Measurements from ENCODE around the gene HERC3.
A peak's percentile ranks its signal among the peaks of the same experiment; 100 is the strongest.

Gene HERC3

DNA sequence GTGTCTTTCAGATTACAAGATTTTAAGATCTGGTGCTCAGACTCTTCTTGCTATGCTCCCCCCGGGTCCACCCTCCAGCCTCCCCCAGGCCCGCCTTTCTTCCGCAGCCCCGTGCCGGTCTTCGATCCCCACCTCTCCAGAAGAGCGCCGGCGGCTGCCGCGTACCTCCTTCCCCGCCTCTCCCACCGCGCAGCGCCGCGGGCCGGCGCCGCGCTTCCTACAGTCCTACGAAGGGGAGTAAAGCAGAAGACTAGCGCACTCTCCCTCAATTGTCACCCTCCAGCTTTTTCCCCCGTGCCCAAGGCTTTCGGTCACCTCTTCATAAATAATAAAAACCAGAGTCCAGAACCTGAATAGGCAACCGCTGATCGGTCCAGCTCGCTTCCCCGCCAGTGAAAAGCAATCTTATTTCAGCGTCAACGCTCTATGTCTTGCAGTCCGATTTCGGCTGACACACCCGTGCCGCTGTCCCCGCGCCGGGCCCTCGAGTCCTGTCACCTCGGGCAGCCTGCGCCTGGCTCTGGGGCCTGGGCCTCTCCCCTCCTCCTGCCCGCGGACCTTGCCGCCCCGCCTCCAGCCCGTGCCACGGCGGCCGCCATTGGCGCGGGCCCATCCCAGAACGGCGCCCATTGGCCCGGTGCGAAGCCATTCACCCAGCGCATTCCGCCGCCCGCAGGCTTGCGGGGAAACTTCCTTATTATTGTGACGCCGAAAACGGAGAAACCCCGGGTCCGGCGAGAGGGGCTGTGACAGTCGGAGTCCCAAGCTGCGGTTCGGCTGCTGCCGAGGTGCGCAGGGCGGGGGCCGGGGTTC is at the start of gene HERC3:
HERC3 (plus strand) TSS at position 694 of the 813 bp plus-strand sequence. CDS start 13,344 bp downstream, outside the sequence.
- peak; percentile 83 to 86 for DNase-seq

DNA sequence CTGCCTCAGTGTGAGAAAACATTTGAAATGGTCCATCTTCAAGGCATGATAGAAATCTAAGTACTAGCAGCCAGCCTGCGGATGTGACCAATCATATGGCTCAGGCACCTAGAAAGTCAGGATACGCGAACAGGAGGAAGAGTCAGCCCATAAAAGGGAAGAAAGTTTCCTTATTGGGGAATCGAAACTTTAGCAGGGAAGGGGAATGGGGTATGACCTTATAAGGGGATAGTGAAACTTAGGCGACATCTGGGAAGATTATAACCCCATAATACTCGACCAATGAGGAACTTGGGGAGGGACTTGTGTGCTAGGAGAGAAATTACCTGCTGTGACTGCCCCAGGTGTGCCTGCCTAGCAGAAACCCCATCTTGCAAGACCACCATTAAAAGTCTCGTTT is 42.5 kb upstream of the HERC3 start:
- DNase-seq: no peak

- DNase-seq: no peak
These were observed 24.7 kb upstream of the HERC3 start for GRCh38 chr4:88567591-88567990.

GRCh38 chr4:88570001-88570400 is 22.3 kb upstream of the HERC3 start:
- no peak for DNase-seq

GRCh38 chr4:88573276-88573980 is 18.9 kb upstream of the HERC3 start:
- no peak for DNase-seq

DNA sequence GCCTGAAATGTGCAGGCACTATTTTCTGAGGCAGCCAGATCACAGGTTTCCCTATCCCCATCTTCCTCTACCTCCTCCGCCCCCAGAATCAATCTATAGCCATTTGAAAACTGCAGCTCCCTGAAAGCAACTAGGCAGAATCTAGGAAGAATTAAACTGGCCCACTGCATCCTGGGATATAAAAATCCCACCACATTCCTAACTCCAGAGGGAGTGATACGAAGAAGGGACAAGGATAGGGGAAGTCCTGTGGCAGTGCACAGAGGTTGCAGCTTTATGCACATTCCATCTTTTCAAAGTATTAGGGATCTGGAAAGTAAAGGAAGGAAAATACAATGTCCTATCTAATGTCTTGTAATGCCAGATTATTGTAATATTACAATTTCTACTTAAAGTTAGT is 18.3 kb upstream of the HERC3 start:
- DNase-seq: no peak

DNA sequence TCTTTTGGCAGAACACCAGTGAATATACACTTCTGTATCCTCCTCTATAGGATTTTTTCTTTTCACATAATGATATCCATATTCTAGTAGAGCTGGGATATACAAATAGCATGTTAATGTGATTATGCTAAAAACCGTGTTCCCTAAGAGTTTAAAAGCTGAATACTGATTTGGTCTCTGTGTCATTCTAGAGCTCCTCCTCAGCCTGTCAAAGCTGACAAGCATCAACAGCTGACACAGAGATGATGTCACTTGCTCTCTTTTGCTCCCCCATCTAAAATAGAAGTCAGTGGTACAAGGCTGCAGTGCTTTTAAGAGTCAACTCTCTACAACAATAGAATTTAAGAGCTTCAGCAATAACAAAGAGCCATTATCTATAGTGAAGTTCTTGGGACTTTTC is 17.1 kb upstream of the HERC3 start:
- DNase-seq: no peak

DNA sequence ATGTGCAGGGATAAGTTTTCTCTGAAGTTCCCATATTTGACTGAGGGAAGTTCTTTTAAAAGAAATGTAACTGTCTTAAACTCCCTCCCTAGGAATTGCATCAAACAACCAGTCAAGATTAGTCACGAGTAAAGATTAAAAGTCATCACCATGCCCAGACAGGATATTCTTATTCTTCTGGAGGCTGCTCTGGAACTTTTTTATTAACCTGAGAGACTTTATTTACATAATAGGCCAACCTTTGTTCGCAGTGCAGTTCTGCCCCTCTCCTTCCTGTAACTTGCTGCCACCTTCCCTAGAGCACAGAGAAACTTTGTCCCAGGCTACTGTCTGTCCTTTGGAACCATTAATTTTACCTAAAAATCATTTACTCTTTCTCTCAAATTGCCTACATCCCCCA is 9.8 kb upstream of the HERC3 start:
- DNase-seq: no peak

DNA sequence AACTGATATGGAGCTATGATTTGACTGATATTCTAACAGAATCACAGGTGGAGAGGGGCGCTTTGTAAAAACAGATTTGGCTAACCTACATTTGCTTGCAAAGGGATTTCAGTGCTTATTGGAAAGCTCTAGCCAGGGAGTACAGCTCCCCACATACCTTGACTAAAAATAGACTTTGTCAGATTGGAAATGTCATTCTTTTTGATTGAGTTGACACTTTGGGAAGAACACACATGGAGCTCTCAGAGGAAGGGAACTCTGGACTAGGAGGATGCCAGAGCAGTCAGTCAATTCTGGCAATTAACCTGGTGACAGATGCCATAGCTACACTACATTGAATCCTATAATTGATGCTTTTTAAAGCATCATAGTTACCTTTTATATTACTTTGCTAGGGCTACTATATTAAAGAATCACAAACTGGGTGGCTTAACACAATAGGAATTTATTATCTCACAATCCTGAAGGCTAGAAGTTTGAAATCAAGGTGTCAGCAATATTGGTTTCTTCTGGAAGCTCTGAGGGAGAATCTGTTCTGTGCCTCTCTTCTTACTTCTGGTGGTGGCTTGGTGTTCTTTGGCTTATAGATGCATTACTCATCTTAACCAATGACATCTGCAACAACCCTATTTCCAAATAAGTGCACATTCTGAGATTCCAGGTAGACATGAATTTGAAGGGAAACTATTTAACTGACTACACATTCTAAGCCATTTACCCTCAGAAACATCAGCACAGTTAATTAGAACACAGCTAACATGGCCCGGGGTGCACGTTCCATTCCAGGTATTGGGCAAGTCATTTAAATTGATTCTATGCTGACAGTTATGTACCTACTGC is 8.4 kb upstream of the HERC3 start:
- DNase-seq: no peak

DNA sequence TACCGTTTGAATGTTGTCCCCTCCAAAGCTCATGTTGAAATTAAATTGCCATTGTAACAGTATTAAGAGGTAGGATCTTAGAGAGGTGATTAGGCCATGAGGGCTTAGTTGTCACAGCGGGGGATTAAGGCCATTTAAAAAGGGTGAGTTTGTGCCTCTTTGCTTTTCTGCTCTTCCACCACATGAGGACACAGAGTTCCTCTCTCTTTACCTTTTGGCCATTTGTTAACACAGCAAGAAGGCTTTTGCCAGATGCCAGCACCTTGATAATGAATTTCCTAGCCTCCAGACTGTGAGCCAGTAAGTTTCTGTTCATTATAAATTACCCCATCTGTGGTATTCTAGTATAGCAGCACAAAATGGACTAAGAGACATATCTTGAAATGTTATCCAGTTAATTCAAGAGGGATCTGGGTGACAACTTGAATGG is 7.8 kb upstream of the HERC3 start:
- DNase-seq: no peak

DNA sequence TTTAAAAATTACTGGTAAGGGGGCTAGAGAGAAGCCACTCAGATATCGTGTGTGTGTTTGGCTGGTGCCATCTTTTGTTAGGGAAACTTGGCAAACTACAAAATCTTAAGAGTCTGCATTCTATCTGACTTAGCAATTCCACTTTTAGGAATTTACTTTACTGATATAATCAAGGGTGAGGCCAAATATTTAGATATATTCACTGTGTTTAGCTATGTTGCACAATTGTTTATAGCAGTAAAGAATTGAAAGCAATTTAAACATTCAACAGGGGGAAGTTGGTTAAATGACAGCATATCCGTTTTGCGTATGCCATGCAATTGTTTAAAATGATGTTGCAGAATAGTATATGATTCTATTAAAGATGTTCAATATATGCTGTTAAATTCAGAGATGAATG is 6.4 kb upstream of the HERC3 start:
- DNase-seq: no peak

DNA sequence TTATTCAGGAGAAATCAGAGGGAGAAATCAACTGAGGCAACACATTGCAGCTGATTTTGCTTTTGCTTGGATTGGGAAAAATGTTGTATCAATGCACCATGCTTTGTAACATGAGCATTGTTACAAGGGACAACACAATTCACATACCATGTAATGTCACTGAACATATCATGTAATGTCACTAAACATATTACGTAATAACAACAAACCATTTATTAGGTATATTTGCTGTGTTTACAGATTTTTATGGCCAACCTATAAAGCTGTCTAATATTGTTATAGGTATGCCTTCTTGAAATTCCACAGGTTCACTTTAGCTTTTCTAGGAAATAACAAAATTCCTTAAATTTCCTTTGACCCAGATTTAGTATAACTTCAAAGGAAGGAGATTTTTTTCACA is 5.0 kb upstream of the HERC3 start:
- DNase-seq: no peak

DNA sequence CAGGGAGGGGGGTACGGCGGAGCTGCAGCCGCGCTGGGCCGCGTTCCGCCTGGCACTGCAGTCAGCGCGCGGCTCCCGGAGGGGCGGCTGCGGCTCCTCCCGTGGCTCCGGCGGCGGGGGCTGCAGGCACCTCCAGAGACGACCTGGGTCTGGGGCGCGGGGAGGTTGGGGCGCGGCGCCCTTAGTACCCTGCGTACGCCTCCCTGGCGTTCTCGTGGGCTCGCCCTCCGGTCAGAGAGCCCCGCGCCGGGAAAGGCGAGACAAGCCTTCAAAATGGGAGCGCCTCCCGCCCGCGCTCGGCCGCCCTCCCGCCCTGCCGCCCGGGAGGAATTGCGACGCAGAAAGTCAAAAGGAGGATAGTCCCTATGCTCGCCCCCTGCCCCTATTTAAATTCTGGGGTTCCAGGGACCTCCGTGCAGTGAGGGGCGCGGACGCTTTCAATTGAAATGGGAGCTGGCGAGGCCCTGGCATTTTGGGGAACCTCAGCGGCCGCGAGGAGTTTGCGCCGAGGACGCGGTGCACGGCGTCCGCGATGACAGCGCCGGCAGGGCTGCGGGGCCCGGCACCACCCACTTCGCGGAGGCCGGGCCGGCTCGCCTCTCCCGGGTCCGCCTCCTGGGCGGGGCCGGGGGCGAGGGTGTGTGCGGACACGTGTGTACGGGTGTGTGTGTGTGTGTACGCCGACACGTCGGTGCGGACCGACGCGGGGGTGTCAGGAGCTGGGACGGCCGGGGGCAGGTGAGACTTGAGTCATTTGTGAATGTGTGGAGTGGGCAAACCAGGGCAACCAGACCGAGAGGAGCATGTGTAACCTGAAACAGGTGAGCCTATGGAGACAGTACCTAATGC is 544 bp downstream of the HERC3 start:
- peak; percentile 84 to 93 for DNase-seq

GRCh38 chr4:88597970-88598660 is 5.8 kb downstream of the HERC3 start:
- no peak for DNase-seq

- DNase-seq: no peak
These were observed 7.0 kb downstream of the HERC3 start for GRCh38 chr4:88599298-88599697.

- no peak for DNase-seq
These were observed 7.4 kb downstream of the HERC3 start for GRCh38 chr4:88599714-88600113.

- no peak for DNase-seq
These were observed 8.0 kb downstream of the HERC3 start for GRCh38 chr4:88600176-88600838.

DNA sequence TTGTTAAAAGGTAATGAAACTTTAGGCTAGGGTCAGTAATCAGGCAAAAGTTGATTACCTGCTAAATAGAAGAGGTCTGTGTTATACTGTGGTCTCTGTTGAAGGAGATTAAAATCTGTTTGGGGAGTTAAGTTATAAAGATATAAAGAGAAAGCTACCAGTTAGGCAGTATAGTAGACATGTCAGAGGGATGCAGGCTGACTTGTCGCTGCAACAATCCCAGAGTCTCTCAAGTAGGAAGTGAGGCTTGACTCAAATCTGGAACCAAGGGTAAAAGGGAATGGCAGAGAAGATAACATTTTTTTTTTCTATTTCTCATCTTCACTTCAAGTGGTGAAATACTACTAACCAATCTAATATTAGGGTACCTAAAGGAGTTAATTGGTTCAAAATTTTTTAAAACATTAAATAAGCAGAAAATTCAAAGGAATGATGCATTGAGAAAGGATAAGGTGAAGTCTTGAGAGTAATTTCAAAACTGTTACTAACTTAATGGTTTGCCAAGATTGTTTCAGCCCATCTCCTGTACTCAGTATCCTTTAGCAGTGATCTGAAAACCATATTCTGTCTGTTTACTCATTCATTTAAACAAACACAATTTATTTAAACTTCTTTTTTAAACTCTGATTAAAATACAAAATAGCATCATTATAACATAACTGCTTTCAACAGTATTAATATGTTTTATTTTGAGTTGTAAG is 12.8 kb downstream of the HERC3 start:
- DNase-seq: no peak

GRCh38 chr4:88605736-88606135 is 13.5 kb downstream of the HERC3 start:
- no peak for DNase-seq

- DNase-seq: no peak
These were observed 14.6 kb downstream of the HERC3 start for GRCh38 chr4:88606832-88607231.

- DNase-seq: no peak
These were observed 17.1 kb downstream of the HERC3 start for GRCh38 chr4:88609387-88609786.

Data from stimulated activated CD4-positive, alpha-beta T cell treated with anti-CD3 and anti-CD28 coated beads, Interleukin-4, amount 100 ng/mL, for 4 hours (primary cell).